LoVo (cell line): ENCODE results near the gene ZFYVE28.

Experiments used
- DNase-seq: peaks from one replicate; pipeline ENCODE4 v3.0.0-alpha.2; 2016; ENCODE audit warnings: low spot score

Gene ZFYVE28

GRCh38 chr4:2366252-2367192, 51.9 kb downstream of the ZFYVE28 start:
- no peak for DNase-seq

GRCh38 chr4:2365913-2366210, 52.6 kb downstream of the ZFYVE28 start:
- DNase-seq, result no peak

GRCh38 chr4:2365054-2365912, 53.2 kb downstream of the ZFYVE28 start:
- DNase-seq, result no peak

- peak; percentile 7 for DNase-seq
Measured at GRCh38 chr4:2364654-2365053, 53.8 kb downstream of the ZFYVE28 start.

- no peak for DNase-seq
Measured at GRCh38 chr4:2363951-2364653, 54.3 kb downstream of the ZFYVE28 start.

GRCh38 chr4:2363056-2363721, 55.3 kb downstream of the ZFYVE28 start:
- no peak for DNase-seq

DNA sequence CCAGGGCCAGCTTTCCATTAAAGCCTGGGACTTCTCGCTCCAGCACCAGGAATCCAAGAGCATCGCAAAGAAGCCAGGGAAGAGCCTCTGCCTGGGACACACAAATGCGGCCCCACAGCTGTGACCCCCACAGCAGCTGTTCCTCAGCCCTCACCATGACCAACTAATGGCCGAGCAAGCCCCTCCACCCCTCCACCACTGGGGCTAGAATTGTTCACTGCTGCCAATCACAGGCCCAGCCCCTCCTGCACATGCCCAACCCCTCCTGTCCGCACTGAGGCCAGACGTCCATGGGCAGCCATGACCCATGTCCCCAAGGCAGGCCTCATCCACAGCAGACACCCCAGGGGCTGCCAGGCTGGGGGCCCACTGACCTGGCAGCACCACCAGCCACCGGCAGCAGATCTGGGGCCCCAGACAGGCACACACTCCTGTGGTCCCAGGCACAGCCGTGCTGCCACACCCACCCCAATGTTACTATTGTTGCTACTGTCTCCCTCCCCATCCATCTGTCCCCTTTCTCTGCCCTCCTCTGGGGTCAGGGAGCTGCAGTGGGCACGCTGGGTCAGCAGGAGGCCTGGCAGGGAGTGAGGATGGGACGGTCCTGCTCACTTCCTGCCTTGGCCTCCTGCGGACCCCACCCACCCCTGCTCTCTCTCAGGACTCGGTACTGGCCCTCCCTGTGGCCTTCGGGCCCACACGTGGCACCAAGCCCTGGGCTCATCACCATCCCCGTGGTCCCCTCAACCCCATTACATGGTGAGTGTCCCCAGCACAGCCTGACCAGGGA, 56.0 kb downstream of the ZFYVE28 start:
- no peak for DNase-seq

DNA sequence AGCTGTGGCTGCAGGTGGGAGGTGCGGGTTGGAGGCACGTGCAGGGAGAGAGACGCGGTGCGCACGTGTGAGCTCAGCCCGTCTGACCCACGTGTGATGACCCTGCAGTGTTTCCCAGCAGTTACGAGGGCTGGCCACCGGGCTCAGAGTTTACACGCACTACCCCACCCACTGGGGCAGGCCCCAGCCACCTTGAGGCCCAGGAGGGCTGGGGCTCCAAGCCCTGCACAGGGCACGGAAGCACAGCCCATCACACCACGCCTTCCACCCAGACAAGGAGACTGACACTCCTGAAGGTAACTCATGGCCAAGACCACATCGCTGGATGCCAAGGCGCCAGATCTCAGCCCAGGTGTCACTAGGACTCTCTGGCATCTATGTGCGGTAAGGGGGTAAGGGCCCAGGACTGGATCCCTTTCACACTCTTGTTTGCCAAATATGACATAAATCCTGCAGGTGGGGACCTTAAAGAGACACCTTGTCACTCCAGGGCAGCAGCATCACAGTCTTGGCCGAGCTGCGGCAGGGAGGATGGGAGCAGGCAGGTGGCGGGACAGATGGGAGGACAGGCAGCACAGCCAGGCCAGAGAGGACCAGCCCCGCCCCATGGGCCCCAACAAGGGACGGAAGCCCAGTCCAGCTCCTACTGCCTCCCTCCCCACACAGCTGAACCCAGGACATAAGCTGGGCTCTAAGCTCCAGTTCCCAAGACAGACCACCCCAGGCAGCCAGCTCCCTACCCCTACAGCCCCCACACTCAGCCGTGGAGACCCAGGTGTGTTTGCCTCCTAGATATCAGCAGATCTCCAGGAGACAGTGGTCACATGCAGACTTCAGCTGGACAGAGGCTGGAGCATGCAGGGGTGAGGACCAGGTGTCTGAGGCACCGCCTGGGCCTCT, 56.8 kb downstream of the ZFYVE28 start:
- DNase-seq, result no peak

DNA sequence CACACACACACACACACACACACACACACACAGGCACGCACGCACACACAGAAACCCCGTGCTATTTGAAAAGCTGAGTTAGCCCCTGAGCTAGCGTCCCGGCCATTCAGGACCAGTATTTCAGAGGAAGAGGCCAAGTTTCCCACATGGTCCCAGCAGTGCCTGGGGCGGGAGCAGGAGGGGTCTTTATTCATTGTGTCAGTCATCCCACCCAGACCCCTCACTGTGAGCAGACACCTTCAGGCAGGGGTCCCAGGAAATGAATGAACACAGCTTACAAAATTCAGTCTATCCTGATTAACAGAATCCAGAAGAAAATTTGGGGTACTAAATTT, 58.1 kb downstream of the ZFYVE28 start:
- no peak for DNase-seq

GRCh38 chr4:2359591-2360395, 58.7 kb downstream of the ZFYVE28 start:
- DNase-seq, result no peak

- no peak for DNase-seq
Measured at GRCh38 chr4:2357821-2358745, 60.4 kb downstream of the ZFYVE28 start.

GRCh38 chr4:2356123-2357069, 62.0 kb downstream of the ZFYVE28 start:
- DNase-seq, result no peak

GRCh38 chr4:2354760-2355159, 63.7 kb downstream of the ZFYVE28 start:
- DNase-seq, result no peak

- no peak for DNase-seq
Measured at GRCh38 chr4:2354118-2354517, 64.3 kb downstream of the ZFYVE28 start.

DNA sequence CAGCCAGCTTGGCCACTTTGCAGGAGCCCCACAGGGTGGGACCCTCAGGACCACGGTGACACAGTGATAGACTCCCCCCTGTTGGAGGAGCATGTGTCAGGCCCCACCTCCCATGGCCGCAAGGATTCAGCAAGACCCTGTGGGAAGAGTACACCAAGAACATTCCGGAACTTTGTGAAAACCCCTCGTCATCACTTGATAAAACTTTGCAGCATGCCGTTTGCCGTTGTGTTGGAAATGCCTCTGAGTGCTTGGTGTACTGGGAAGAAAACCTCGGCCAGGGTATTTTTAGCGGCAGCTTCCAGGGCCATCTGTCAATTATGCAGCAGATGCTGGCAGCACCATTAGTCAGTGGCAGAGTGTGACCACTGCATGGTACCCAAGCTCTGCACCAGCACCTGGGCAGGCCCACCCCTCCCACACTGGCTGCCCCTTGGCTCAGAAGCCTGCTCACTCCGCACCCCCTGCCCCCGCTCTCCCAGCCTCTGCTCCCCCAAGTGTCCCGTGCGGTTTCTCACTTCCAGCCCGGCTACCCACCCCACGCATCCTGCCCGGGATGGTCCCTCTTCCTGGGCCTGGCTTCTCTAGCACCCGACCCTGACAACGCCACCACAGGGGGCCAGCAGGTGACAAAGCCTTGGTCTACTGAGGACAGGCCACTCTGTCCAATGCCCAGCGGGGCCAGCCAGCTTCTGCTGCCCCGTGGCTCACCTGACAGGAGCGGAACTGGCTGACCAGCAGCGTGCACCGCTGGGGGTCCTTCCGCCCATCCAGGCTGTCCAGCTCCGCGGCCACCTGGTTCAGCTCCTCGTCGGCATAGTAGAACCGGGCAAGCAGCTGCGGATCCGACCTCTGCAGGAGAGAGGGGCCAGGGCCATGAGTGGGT, 65.0 kb downstream of the ZFYVE28 start:
- DNase-seq, result no peak

DNA sequence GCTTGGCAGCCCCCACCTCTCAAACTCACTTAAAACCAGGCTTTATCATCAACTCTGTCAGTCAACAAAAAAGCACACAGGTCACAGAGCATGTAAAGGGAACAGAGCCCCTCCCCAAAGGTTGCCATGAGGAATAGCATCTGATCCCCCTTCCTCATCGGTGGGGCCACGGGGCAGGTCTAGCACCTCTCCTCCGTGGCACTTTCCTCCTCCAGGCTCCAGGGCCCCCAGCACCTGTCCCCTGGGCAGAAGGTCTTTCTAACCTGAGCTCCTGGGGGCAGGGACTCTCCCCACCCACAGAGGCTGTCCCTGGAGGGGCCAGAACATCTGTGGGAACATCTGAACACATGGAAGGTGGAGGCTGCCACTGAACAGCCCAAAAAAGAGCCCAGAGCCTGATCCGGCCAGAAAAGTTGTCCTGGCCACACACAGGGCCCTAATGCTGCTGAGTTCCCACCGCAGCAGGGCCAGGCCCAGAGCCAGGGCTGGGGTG, 65.7 kb downstream of the ZFYVE28 start:
- no peak for DNase-seq
